Dendritic cell treated with granulocyte-macrophage colony-stimulating factor and Interleukin-4, amounts not matched to agents 40 ng/mL and 50 ng/mL, for 4 days (primary cell): ENCODE data around the gene DENND5B.
A peak's percentile ranks its signal among the peaks of the same experiment; 100 is the strongest.

Experiments
- H3K27ac Mint-ChIP-seq: one replicate; pipeline ENCODE4 v1.8.0; 2022; ENCODE audit warnings: mild to moderate bottlenecking, mixed read lengths
- H3K27me3 Mint-ChIP-seq: one replicate; pipeline ENCODE4 v1.8.0; 2022; ENCODE audit warnings: mild to moderate bottlenecking, mixed read lengths
- H3K36me3 Mint-ChIP-seq: one replicate; pipeline ENCODE4 v1.8.0; 2022; ENCODE audit warnings: low read depth, mixed read lengths
- H3K4me1 Mint-ChIP-seq: one replicate; pipeline ENCODE4 v1.8.0; 2022; ENCODE audit warnings: low read depth, mixed read lengths
- H3K4me3 Mint-ChIP-seq: one replicate; pipeline ENCODE4 v1.8.0; 2022; ENCODE audit warnings: mild to moderate bottlenecking, moderate library complexity, mixed read lengths
- H3K9me3 Mint-ChIP-seq: one replicate; pipeline ENCODE4 v1.8.0; 2022; ENCODE audit warnings: mixed read lengths
- intact Hi-C: fragments of 100-400 bp; cut with micrococcal nuclease; formaldehyde crosslinking; loops from one replicate; pipeline ENCODE4 v1.15.0; 2022

DENND5B gene

GRCh38 chr12:31369712-31370521 lies 221.0 kb downstream of the DENND5B start:
- Mint-ChIP-seq H3K27me3 (peaks cover 4% of the 10 kb centered on the region), H3K4me1 (peaks cover 26% of the 10 kb centered on the region)
- intact Hi-C loops, result no loop called here

GRCh38 chr12:31368666-31369361 lies 222.1 kb downstream of the DENND5B start:
- H3K27me3 Mint-ChIP-seq, result peaks cover 4% of the 10 kb centered on the region
- H3K36me3 Mint-ChIP-seq, result no peaks in the 10 kb centered on the region
- no peak overlapping the region for H3K4me3 Mint-ChIP-seq
- H3K4me1 Mint-ChIP-seq, result peaks cover 26% of the 10 kb centered on the region
- intact Hi-C loops, result no loop called here
- peak overlapping the region; percentile 34 for H3K27ac Mint-ChIP-seq
- H3K9me3 Mint-ChIP-seq, result no peaks in the 10 kb centered on the region

More at GRCh38 chr12:31369712-31370521, 221.0 kb downstream of the DENND5B start:
- Mint-ChIP-seq H3K9me3 (no peaks in the 10 kb centered on the region), H3K36me3 (no peaks in the 10 kb centered on the region), H3K4me3 (no peak overlapping the region), H3K27ac (peak overlapping the region; percentile 55)

- Mint-ChIP-seq H3K4me3 (no peak overlapping the region), H3K27me3 (peaks cover 7% of the 10 kb centered on the region), H3K27ac (no peak overlapping the region), H3K9me3 (no peaks in the 10 kb centered on the region), H3K36me3 (no peaks in the 10 kb centered on the region), H3K4me1 (peaks cover 42% of the 10 kb centered on the region)
- intact Hi-C loops, result no loop called here
These were observed 224.8 kb downstream of the DENND5B start for GRCh38 chr12:31366104-31366621.

- Mint-ChIP-seq H3K36me3 (no peaks in the 10 kb centered on the region), H3K9me3 (no peaks in the 10 kb centered on the region), H3K4me1 (peaks cover 23% of the 10 kb centered on the region), H3K27me3 (peaks cover 3% of the 10 kb centered on the region), H3K4me3 (no peak overlapping the region), H3K27ac (no peak overlapping the region)
- intact Hi-C loops, result no loop called here
These were observed 227.1 kb downstream of the DENND5B start for GRCh38 chr12:31363831-31364230.

- no peak overlapping the region for H3K4me3 Mint-ChIP-seq
- no peak overlapping the region for H3K27ac Mint-ChIP-seq
- peaks cover 3% of the 10 kb centered on the region for H3K27me3 Mint-ChIP-seq
- H3K36me3 Mint-ChIP-seq, result no peaks in the 10 kb centered on the region
- peaks cover 19% of the 10 kb centered on the region for H3K4me1 Mint-ChIP-seq
- H3K9me3 Mint-ChIP-seq, result no peaks in the 10 kb centered on the region
- intact Hi-C loops, result no loop called here
These were observed 227.5 kb downstream of the DENND5B start for GRCh38 chr12:31363416-31363809.

- intact Hi-C loops, result no loop called here
- peaks cover 18% of the 10 kb centered on the region for H3K4me1 Mint-ChIP-seq
- peak overlapping the region; percentile 46 for H3K27ac Mint-ChIP-seq
- no peaks in the 10 kb centered on the region for H3K36me3 Mint-ChIP-seq
- no peaks in the 10 kb centered on the region for H3K9me3 Mint-ChIP-seq
- no peak overlapping the region for H3K4me3 Mint-ChIP-seq
- H3K27me3 Mint-ChIP-seq, result peaks cover 3% of the 10 kb centered on the region
These were observed 228.0 kb downstream of the DENND5B start for GRCh38 chr12:31362759-31363415.

- no peaks in the 10 kb centered on the region for H3K36me3 Mint-ChIP-seq
- no peak overlapping the region for H3K4me3 Mint-ChIP-seq
- peak overlapping the region; percentile 46 for H3K27ac Mint-ChIP-seq
- peaks cover 18% of the 10 kb centered on the region for H3K4me1 Mint-ChIP-seq
- intact Hi-C loops, result no loop called here
- H3K9me3 Mint-ChIP-seq, result no peaks in the 10 kb centered on the region
- peaks cover 3% of the 10 kb centered on the region for H3K27me3 Mint-ChIP-seq
These were observed 228.7 kb downstream of the DENND5B start for GRCh38 chr12:31362115-31362758.

- H3K27ac Mint-ChIP-seq, result no peak overlapping the region
- H3K9me3 Mint-ChIP-seq, result no peaks in the 10 kb centered on the region
- H3K27me3 Mint-ChIP-seq, result peaks cover 3% of the 10 kb centered on the region
- H3K4me1 Mint-ChIP-seq, result peaks cover 18% of the 10 kb centered on the region
- no peak overlapping the region for H3K4me3 Mint-ChIP-seq
- no peaks in the 10 kb centered on the region for H3K36me3 Mint-ChIP-seq
- intact Hi-C loops, result no loop called here
These were observed 229.2 kb downstream of the DENND5B start for GRCh38 chr12:31361730-31362114.

- intact Hi-C loops, result no loop called here
- H3K9me3 Mint-ChIP-seq, result no peaks in the 10 kb centered on the region
- H3K4me1 Mint-ChIP-seq, result peaks cover 10% of the 10 kb centered on the region
- H3K36me3 Mint-ChIP-seq, result no peaks in the 10 kb centered on the region
- no peaks in the 10 kb centered on the region for H3K27me3 Mint-ChIP-seq
- H3K4me3 Mint-ChIP-seq, result no peak overlapping the region
- no peak overlapping the region for H3K27ac Mint-ChIP-seq
These were observed 235.2 kb downstream of the DENND5B start for GRCh38 chr12:31355747-31356107.

- H3K27ac Mint-ChIP-seq, result peak overlapping the region; percentile 45
- intact Hi-C loops, result no loop called here
- peaks cover 10% of the 10 kb centered on the region for H3K4me1 Mint-ChIP-seq
- peaks cover 2% of the 10 kb centered on the region for H3K27me3 Mint-ChIP-seq
- no peaks in the 10 kb centered on the region for H3K36me3 Mint-ChIP-seq
- no peak overlapping the region for H3K4me3 Mint-ChIP-seq
- H3K9me3 Mint-ChIP-seq, result no peaks in the 10 kb centered on the region
These were observed 236.9 kb downstream of the DENND5B start for GRCh38 chr12:31353750-31354708.

GRCh38 chr12:31346267-31346666 lies 244.7 kb downstream of the DENND5B start:
- Mint-ChIP-seq H3K9me3 (no peaks in the 10 kb centered on the region), H3K4me3 (no peak overlapping the region), H3K27me3 (peaks cover 19% of the 10 kb centered on the region), H3K4me1 (no peaks in the 10 kb centered on the region), H3K27ac (no peak overlapping the region), H3K36me3 (no peaks in the 10 kb centered on the region)
- intact Hi-C loops, result no loop called here

- no peaks in the 10 kb centered on the region for H3K36me3 Mint-ChIP-seq
These were observed 247.8 kb downstream of the DENND5B start for GRCh38 chr12:31343139-31343538.

GRCh38 chr12:31342286-31342685 lies 248.7 kb downstream of the DENND5B start:
- H3K36me3 Mint-ChIP-seq, result no peaks in the 10 kb centered on the region
- intact Hi-C loops, result no loop called here

More at GRCh38 chr12:31343139-31343538, 247.8 kb downstream of the DENND5B start:
- intact Hi-C loops, result no loop called here
- Mint-ChIP-seq H3K4me3 (no peak overlapping the region), H3K27me3 (peaks cover 17% of the 10 kb centered on the region), H3K27ac (no peak overlapping the region), H3K9me3 (no peaks in the 10 kb centered on the region), H3K4me1 (no peaks in the 10 kb centered on the region)

More at GRCh38 chr12:31342286-31342685, 248.7 kb downstream of the DENND5B start:
- H3K4me3 Mint-ChIP-seq, result no peak overlapping the region
- no peak overlapping the region for H3K27ac Mint-ChIP-seq
- H3K9me3 Mint-ChIP-seq, result no peaks in the 10 kb centered on the region
- H3K27me3 Mint-ChIP-seq, result peaks cover 16% of the 10 kb centered on the region
- no peaks in the 10 kb centered on the region for H3K4me1 Mint-ChIP-seq
